Upper lobe of right lung (tissue), 1 donor: Measurements from ENCODE around the gene PRR9. TPM values are rescaled to one million over a fixed set of nuclear protein-coding genes. Genes with fewer than 3 reads are reported as not detected.
A peak's percentile ranks its signal among the peaks of the same experiment; 100 is the strongest.

Source experiments
- ATAC-seq: fragments of 200-7000 bp; cut with Tn5 transposase; one replicate; pipeline ENCODE4 v1.9.1; 2020; ENCODE audit warnings: mild to moderate bottlenecking, moderate library complexity
- DNase-seq: peaks from one replicate; pipeline ENCODE4 v3.0.0-alpha.2; 2020
- H3K27ac ChIP-seq: fragments of 200-600 bp; one replicate; pipeline ENCODE4 v1.8.0; 2022
- H3K27me3 ChIP-seq: fragments of 200-600 bp; one replicate; pipeline ENCODE4 v1.8.0; 2022; ENCODE audit warnings: mild to moderate bottlenecking
- H3K36me3 ChIP-seq: fragments of 200-600 bp; one replicate; pipeline ENCODE4 v1.8.0; 2022
- H3K4me1 ChIP-seq: fragments of 200-600 bp; one replicate; pipeline ENCODE4 v1.8.0; 2022
- H3K4me3 ChIP-seq: fragments of 200-600 bp; one replicate; pipeline ENCODE4 v1.8.0; 2022; ENCODE audit warnings: mild to moderate bottlenecking
- H3K9me3 ChIP-seq: fragments of 200-600 bp; one replicate; pipeline ENCODE4 v1.8.0; 2022
- intact Hi-C: fragments of 100-400 bp; cut with DNase I; formaldehyde crosslinking; loops from one replicate; pipeline ENCODE4 v1.11.0; 2022
- total RNA-seq: library from RNA; stranded (reverse); fragmentation: NEBNext Ultra II Directional; extraction: Animal tissue kit (Norgen Biotek cat#: 25700); gene quantifications from one replicate; pipeline ENCODE4 v1.2.1, GENCODE V29; 2021
- TF ChIP-seq, protein P1 (sequence below): fragments of 200-600 bp; IDR thresholded peaks from one replicate; pipeline ENCODE4 v1.8.0; 2022; ENCODE audit warnings: antibody characterized with exemption
- donor health status: DM: no; HTN: yes; CAD: no; lungs with severe emphysema.

The PRR9 gene
- total RNA-seq, 1 donor from 2014 or later = not detected

GRCh38 chr1:153260585-153261280 lies 43.3 kb downstream of the PRR9 start:
- peak overlapping the region; percentile 38 for H3K4me3 ChIP-seq
- peaks cover 9% of the 10 kb centered on the region for H3K4me1 ChIP-seq
- H3K9me3 ChIP-seq = no peaks in the 10 kb centered on the region
- no peak overlapping the region for H3K27ac ChIP-seq
- H3K36me3 ChIP-seq = no peaks in the 10 kb centered on the region
- no peak for DNase-seq
- TF ChIP-seq, protein P1, sequence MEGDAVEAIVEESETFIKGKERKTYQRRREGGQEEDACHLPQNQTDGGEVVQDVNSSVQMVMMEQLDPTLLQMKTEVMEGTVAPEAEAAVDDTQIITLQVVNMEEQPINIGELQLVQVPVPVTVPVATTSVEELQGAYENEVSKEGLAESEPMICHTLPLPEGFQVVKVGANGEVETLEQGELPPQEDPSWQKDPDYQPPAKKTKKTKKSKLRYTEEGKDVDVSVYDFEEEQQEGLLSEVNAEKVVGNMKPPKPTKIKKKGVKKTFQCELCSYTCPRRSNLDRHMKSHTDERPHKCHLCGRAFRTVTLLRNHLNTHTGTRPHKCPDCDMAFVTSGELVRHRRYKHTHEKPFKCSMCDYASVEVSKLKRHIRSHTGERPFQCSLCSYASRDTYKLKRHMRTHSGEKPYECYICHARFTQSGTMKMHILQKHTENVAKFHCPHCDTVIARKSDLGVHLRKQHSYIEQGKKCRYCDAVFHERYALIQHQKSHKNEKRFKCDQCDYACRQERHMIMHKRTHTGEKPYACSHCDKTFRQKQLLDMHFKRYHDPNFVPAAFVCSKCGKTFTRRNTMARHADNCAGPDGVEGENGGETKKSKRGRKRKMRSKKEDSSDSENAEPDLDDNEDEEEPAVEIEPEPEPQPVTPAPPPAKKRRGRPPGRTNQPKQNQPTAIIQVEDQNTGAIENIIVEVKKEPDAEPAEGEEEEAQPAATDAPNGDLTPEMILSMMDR = no peak
- H3K27me3 ChIP-seq = peaks cover 37% of the 10 kb centered on the region
- intact Hi-C loops = no loop called here
- peak; percentile 7 for ATAC-seq

DNA sequence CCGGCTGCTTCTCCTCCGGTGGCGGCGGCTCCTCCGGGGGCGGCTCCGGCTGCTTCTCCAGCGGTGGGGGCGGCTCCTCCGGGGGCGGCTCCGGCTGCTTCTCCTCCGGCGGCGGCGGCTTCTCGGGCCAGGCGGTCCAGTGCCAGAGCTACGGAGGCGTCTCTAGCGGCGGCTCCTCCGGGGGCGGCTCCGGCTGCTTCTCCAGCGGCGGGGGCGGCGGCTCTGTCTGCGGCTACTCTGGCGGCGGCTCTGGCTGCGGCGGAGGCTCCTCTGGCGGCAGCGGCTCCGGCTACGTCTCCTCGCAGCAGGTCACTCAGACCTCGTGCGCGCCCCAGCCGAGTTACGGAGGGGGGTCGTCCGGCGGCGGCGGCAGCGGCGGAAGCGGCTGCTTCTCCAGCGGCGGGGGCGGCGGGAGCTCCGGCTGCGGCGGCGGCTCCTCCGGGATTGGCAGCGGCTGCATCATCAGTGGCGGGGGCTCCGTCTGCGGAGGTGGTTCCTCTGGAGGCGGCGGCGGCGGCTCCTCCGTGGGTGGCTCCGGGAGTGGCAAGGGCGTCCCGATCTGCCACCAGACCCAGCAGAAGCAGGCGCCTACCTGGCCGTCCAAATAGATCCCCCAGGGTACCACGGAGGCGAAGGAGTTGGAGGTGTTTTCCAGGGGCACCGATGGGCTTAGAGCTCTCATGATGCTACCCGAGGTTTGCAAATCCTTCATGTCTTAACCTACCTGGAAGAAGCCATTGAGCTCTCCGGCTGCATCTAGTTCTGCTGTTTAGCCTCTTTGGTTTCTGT lies 44.1 kb downstream of the PRR9 start:
- ATAC-seq (peak; percentile 65), DNase-seq (peak; percentile 68)

GRCh38 chr1:153262070-153262366 lies 44.6 kb downstream of the PRR9 start:
- peaks cover 47% of the 10 kb centered on the region for H3K27me3 ChIP-seq
- H3K4me3 ChIP-seq = peak overlapping the region; percentile 38
- no peak overlapping the region for H3K27ac ChIP-seq
- peaks cover 9% of the 10 kb centered on the region for H3K4me1 ChIP-seq
- TF ChIP-seq, protein P1 = no peak
- H3K36me3 ChIP-seq = no peaks in the 10 kb centered on the region
- DNase-seq = no peak
- intact Hi-C loops = no loop called here
- no peak for ATAC-seq
- H3K9me3 ChIP-seq = no peaks in the 10 kb centered on the region

More for the DNA sequence above, 44.1 kb downstream of the PRR9 start:
- Histone ChIP-seq H3K27ac (no peak overlapping the region), H3K4me3 (peak overlapping the region; percentile 38), H3K27me3 (peaks cover 44% of the 10 kb centered on the region), H3K36me3 (no peaks in the 10 kb centered on the region), H3K9me3 (no peaks in the 10 kb centered on the region), H3K4me1 (peaks cover 9% of the 10 kb centered on the region)
- TF ChIP-seq, protein P1 = no peak
- intact Hi-C loops = no loop called here

DNA sequence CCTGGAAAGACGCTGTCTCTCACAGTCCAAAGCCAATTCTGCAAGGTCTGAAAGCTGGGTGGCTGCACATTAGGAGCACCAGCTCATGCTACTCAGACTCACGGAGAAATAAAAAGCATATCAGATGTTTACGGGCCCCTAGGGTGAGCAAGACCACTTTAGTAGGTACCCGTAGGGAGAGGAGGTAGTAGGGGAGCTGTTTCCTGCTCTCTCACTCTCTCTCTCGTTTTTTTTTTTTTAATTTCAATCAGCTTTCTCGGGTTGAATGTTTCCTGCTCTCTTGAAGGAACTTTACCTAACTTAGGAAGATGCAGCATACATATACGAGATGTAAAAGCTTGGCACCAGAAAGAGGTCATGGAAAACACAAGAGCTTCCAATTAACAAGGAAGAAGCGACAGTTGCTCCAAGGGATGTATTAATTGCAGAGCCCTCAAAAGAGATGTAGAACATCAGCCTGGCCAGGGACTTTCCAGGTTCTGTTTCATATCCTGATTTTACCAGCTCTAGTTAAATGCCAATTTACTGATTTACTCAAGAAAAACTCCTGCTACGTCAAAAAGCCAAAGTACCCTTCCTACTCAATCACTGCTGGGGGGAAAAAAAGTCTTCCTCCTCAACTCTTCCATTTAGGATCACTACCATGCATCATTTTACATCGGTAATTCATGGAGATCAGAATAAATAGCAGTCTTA lies 45.2 kb downstream of the PRR9 start:
- DNase-seq (no peak), ATAC-seq (no peak)
- Histone ChIP-seq H3K9me3 (no peaks in the 10 kb centered on the region), H3K4me3 (no peak overlapping the region), H3K4me1 (peaks cover 9% of the 10 kb centered on the region), H3K27me3 (peaks cover 47% of the 10 kb centered on the region), H3K36me3 (no peaks in the 10 kb centered on the region), H3K27ac (no peak overlapping the region)
- TF ChIP-seq, protein P1 = no peak
- intact Hi-C loops = no loop called here

- TF ChIP-seq, protein P1 = no peak
- ATAC-seq = no peak
- Histone ChIP-seq H3K4me1 (peaks cover 9% of the 10 kb centered on the region), H3K36me3 (no peaks in the 10 kb centered on the region), H3K27ac (no peak overlapping the region), H3K4me3 (no peak overlapping the region), H3K27me3 (peaks cover 47% of the 10 kb centered on the region), H3K9me3 (no peaks in the 10 kb centered on the region)
- DNase-seq = no peak
- intact Hi-C loops = no loop called here
Observed at GRCh38 chr1:153265457-153265856, 48.1 kb downstream of the PRR9 start.

Other genes with a start within 250 kb of the PRR9 start
- not detected for gene SPRR4, start 246.9 kb upstream of the PRR9 start, total RNA-seq
- not detected for gene SPRR1A, start 233.5 kb upstream of the PRR9 start, total RNA-seq
- not detected for gene SPRR3, start 215.8 kb upstream of the PRR9 start, total RNA-seq
- gene SPRR1B, start 186.4 kb upstream of the PRR9 start, total RNA-seq = not detected
- gene SPRR2D, start 176.5 kb upstream of the PRR9 start, total RNA-seq = not detected
- not detected for gene SPRR2A, start 160.1 kb upstream of the PRR9 start, total RNA-seq
- not detected for gene SPRR2B, start 146.0 kb upstream of the PRR9 start, total RNA-seq
- gene SPRR2E, start 123.1 kb upstream of the PRR9 start, total RNA-seq = not detected
- not detected for gene SPRR2F, start 104.1 kb upstream of the PRR9 start, total RNA-seq
- gene SPRR2G, start 66.7 kb upstream of the PRR9 start, total RNA-seq = not detected
- gene LELP1, start 14.2 kb upstream of the PRR9 start, total RNA-seq = not detected
- not detected for gene LORICRIN, start 42.1 kb downstream of the PRR9 start, total RNA-seq
- gene PGLYRP3, start 95.4 kb downstream of the PRR9 start, total RNA-seq = not detected
- not detected for gene PGLYRP4, start 131.3 kb downstream of the PRR9 start, total RNA-seq
- 418 TPM for gene S100A9, start 140.3 kb downstream of the PRR9 start, total RNA-seq
- gene S100A12, start 158.0 kb downstream of the PRR9 start, total RNA-seq = 22.8 TPM
- gene S100A8, start 173.5 kb downstream of the PRR9 start, total RNA-seq = 266 TPM
- gene S100A7A, start 198.9 kb downstream of the PRR9 start, total RNA-seq = not detected
- gene S100A7, start 243.1 kb downstream of the PRR9 start, total RNA-seq = not detected